Activated CD4-positive, alpha-beta T cell treated with anti-CD3 and anti-CD28 coated beads for 1 hour (primary cell): ENCODE data around the gene SMOC2.

Experiments used
- DNase-seq: peaks from one replicate; pipeline ENCODE4 v3.0.0-alpha.2; 2020

The SMOC2 gene

DNA sequence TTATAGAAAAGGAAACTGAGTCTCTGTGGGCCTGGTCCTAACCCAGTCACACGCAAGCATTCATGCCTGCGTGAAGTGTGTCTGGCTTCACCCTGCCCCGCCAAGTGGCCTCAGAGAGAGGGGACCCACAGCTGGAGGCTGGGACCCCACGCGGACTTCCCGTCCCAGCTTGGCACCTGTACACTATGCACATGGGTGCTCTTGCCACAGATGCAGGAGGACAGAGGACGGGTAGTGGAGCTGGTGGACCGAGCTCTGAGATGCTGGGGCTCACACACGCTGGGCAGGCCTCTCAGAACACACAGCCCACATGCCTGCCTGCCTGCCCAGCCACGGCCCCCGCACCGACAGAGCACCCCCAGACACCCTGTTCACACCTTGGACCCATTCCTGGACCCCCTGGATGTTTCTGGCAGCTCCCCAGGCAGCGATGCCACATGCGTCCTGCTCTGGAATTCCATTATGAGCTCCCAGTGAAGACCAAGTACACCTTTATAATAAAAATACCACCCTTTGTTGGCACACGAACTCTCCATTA is 24.9 kb upstream of the SMOC2 start:
- DNase-seq, result no peak

DNA sequence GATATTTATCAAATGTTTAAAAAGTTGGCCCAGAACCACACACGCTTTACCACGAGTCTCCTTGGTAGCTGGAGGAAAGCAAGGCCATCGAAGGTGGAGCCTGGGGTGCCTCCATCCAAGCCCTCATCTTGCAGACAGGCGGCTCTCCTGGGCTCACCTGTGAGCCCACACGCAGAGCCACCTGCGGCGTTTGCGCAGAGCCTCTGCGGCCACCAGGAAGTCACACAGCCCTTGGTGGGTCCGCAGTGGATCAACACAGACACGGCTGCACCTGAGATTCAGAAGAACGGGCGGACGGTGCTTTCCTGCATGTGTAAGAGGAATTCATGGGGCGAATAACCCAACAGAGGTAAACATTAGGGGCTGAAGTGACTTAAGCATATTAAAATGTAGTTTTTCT is 24.5 kb upstream of the SMOC2 start:
- no peak for DNase-seq

DNA sequence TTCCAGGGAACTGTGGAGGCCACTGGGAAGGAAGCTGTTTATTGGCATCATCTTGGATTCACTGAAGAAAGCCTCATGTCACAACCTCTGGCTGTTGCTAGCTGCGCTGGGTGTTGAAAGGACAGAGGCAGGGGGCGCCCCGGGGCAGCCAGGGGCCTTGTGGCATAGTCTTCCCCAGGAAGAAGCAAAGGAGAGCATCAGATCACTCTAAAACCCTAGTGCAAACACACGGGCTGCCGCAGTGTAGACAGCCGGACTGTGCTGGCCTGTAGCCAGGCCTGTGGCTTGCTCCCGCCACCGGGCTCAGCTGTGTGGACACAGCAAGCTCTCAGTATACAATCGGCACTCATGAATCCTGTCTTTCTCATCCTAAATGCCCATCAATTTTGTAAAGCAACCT is 23.8 kb upstream of the SMOC2 start:
- DNase-seq, result no peak

- DNase-seq, result no peak
Measured at GRCh38 chr6:168417679-168418557, 23.1 kb upstream of the SMOC2 start.

DNA sequence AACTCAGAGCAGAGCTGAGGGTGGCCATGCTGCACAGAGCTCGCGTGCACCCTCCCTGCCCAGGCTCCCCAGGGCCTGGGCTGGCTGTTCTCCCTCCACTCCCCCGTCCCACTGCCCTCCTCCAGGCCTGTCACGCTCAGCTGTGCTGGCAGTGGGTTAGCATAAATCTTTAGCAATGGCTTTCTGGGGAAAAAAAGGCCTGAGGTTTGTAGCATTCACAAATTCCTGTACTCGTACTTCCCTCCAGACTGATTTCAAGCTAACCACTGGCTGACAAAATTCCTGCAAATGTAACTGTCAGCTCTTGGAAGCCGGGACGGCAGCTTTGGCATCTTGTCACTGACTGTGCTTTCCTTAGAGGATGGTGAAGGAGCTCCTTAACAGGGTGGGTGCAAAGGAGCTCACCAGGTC is 22.3 kb upstream of the SMOC2 start:
- no peak for DNase-seq

- no peak for DNase-seq
Measured at GRCh38 chr6:168419569-168419968, 21.4 kb upstream of the SMOC2 start.

- DNase-seq, result no peak
Measured at GRCh38 chr6:168420084-168420483, 20.9 kb upstream of the SMOC2 start.

- DNase-seq, result no peak
Measured at GRCh38 chr6:168420706-168421105, 20.3 kb upstream of the SMOC2 start.

- no peak for DNase-seq
Measured at GRCh38 chr6:168427184-168427583, 13.8 kb upstream of the SMOC2 start.

DNA sequence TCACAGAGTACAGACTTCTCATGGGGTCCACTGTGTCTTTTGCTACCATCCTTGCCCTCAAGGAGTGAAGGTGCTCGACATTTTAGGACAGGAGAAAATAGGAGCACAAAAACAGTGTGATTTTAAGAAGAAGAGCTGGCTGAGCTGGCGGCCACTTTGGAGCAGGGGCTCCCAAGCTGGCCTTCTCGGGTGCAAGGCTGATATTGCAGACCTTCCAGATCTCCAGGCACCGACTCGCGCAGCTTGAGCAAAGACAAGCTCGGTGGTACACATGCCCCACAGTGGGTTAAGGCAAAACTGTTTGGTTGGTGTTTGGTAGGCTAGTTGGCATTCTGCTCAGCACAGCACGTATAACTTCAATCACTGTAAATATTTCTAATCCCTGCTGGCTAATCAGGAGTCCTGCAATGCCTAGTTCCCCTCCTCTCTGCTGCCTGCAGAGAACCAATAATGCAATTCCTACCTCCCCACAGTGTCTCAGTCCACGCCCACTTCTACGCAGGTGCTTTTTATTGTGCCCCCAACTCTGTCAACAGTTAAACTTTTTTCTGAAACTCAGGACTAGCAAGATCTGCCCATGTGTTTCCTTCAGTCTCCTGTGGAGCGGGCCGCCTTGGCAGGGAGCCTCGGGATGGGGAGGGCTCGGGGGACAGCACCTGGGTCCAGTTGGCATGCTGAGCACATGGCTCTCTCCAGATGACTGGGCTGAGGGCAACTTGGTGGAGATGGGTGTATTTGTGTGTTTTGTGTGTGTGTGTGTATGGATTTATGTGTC is 12.7 kb upstream of the SMOC2 start:
- DNase-seq, result no peak

- DNase-seq, result no peak
Measured at GRCh38 chr6:168428863-168429262, 12.1 kb upstream of the SMOC2 start.

GRCh38 chr6:168432196-168432595 is 8.8 kb upstream of the SMOC2 start:
- DNase-seq, result no peak

DNA sequence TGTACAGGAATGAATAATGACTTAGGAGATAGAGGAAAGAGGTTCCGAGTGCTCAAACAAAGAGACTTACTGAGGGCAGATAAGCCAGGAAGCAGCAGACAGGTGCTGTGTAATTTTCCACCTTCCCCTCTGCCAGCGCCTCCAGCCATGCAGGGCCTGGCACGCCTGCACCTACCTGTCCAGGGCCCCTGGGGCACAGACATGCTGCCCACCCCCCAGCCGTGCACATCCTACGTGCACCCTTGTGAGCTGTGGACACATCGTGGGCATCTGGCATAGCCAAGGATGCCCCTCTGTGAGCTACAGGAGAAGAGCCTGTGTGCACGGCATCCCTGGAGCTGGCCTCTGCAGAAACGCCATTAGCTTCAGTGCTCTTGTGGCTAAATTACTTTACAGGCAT is 7.1 kb upstream of the SMOC2 start:
- no peak for DNase-seq

DNA sequence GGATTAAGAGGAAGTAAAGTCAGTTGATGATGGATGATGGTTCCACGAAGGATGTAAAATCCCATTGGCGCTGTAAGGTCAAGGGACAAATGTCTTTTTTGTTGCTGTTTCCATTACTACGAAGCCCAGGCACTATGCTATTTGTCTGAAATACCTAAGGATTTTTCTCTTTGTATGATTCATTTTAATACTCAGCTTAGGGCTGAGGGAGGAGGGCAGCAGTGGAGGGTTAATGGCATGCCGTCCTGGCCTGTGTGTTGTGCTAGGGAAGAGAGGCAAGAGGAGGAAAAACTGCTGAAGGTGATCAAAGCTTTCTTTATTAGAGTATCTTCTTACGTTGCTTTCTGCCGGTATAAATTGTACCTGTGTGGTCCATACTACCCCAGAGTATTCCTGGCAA is 6.5 kb upstream of the SMOC2 start:
- no peak for DNase-seq

GRCh38 chr6:168437751-168438150 is 3.2 kb upstream of the SMOC2 start:
- DNase-seq, result no peak

DNA sequence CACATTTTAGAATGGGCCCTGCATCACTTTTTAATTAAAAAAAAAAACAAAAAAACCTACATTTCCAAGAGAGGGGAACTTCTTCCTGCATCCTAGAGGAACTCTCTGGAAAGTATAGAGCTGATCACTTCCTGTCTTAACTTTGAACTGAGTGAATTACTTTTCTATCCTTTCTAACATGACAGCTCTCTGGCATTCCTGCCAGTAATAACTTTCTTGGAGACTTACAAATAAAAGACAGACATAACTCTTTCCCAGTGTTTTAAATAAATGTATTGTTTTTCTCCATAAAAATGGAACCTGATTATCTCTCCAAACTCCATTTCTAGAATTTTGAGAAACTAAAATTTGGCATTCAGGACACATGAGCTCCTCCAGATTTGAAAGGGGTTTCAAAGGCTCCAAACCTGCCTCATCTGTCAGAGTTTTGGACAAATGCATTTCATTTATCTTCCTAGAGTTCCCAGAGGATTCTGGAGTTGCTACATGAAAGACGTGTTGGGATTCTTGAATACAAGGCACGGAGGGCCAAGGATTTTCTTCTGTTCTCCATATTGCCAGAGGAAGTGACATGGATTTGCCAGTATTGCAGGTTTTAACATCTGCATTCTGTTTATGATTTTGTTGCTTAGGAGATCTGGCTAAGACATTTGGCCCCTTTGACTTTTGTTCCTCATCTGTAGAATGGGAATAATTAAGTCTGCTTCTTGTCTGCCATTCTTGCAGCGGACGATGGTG is 2.0 kb upstream of the SMOC2 start:
- DNase-seq, result no peak

- no peak for DNase-seq
Measured at GRCh38 chr6:168439794-168440450, 1.1 kb upstream of the SMOC2 start.

DNA sequence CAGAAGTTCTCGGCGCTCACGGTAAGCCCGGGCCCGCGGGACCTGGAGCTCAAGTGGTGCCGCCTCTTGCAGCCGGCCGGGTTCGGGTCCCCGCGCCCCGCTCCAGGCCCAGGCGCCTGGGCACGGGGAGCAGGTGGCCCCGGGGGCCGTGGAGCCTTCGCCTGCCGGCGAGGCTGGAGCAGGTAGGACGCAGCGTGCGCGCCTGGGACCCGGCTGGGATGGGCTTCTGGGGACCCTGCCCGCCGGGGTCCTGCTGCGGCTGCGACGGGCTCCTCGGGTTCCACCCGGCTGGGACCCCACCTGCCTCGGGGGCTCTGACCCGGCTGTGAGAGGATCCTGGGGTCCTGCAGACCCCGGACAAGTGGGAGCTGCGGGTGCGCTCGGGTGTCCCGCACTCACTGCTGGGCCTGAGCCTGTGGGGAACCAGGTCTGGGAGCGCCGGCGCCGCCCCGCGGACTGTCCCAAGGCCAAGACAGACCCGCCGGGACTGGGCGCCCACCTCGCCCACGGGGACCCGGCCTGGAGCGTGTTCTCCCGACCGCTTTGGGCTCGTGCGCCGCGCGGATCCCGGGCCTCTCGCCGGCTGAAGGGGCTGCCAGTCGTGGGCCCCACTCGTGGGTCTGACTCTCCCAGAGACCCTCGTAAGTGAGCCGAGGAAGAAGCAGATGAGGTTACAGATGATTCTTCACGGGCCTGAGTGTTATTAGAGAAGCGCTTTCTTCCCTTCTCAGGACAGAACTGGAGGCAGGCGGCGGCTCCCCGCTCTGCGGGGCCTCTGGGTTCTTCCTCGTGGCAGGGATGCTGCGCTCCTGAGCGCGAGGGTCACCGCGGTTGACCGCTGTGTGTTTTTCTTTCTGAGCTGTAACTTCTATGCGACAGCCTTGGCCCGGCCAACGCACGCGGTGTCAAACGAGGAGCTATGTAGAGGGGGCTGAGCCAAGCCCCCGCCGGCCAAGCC is 729 bp downstream of the SMOC2 start:
- no peak for DNase-seq

DNA sequence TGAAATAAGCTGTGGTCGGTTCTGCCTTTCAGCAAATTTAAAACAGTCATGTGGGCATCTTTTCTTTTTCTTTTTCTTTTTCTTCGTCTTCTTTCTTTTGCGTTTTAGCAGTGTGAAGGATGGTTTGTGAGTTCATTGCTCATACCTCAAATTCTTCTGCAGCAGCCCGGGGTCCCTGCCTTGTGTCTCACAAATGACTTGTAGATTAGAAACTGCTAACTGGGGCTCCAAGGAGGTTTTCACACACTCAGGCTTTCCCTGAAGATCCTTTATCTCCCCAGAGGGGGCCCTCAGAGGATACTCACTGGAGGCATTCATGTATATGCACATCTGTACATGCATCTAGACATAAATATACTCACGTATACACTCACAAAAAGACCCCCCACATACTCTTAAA is 1.7 kb downstream of the SMOC2 start:
- DNase-seq, result no peak

DNA sequence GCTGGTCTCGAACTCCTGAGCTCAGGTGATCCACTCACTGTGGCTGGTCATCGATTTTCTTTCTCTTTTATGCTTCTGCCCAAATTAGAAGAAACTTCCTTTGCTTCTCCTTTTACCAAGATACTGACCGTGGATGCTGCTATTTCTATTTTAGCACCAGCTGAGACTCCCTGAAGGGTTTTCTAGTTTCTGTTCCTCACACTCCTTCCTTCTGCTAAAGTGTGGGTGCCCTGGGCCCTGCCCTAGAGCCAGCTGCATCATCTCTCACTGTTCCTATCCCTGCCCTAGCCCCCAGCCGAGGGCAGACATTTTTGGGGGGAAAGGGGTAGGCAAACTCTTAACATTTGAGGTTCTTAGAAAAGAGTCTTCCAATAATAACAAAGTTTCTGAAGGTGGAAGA is 6.3 kb downstream of the SMOC2 start:
- DNase-seq, result no peak

DNA sequence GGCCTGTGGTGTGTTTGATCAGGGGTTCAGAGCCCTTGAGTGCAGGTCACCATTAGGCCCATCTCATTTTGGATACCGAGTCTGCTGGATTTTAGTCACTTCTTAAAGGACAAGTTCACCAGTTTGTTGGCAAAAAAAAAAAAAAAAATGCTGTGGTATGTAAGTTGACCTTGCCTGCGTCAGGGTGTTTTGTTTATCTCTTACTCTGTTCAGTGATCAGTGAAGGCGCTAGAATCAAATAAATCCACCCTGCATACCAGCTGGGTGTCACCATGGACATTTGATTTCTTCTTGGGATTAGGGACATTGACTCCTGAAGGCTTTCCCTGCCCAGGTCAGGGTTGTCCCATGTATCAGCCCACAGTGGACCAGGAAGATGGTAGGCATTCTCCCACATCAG is 6.7 kb downstream of the SMOC2 start:
- DNase-seq, result no peak
